ENCODE data around the gene IRS2.

- no peak for TF ChIP-seq EZH2phosphoT487 (IDR thresholded peaks at IDR 0.05; ENCODE audit: borderline replicate concordance)
- TF ChIP-seq CTCF (conservative IDR thresholded peaks at IDR 0.05; ENCODE audit: low read length), result peak; percentile 16; the same call in 1 of the 2 replicates
These were observed 80.2 kb downstream of the IRS2 start for GRCh38 chr13:109706015-109706715.
